BE2C (cell line): ENCODE data around the gene PCP4.

Source experiments
- DNase-seq: peaks from one replicate; pipeline ENCODE4 v3.0.0-alpha.2; 2020
- H3K27me3 ChIP-seq: fragments of 250-450 bp; sonication (Bioruptor Pico); 2 replicates; pipeline ENCODE4 v1.5.1; 2020; ENCODE audit warnings: mild to moderate bottlenecking
- H3K36me3 ChIP-seq: fragments of 250-450 bp; sonication (Bioruptor Pico); 2 replicates; pipeline ENCODE4 v1.5.1; 2020; ENCODE audit warnings: mild to moderate bottlenecking
- H3K4me1 ChIP-seq: fragments of 250-450 bp; sonication (Bioruptor Pico); 2 replicates; pipeline ENCODE4 v1.5.1; 2020
- H3K4me3 ChIP-seq: 2 replicates; pipeline ENCODE4 v1.5.1; 2011; ENCODE audit warnings: low read depth, low read length
- H3K9me3 ChIP-seq: fragments of 250-450 bp; sonication (Bioruptor Pico); 2 replicates; pipeline ENCODE4 v1.5.1; 2020
- TF ChIP-seq, protein P1 (sequence below): IDR thresholded peaks from 2 replicates; pipeline ENCODE4 v1.5.1; 2012; ENCODE audit warnings: mild to moderate bottlenecking, low read depth, low read length

The PCP4 gene

DNA sequence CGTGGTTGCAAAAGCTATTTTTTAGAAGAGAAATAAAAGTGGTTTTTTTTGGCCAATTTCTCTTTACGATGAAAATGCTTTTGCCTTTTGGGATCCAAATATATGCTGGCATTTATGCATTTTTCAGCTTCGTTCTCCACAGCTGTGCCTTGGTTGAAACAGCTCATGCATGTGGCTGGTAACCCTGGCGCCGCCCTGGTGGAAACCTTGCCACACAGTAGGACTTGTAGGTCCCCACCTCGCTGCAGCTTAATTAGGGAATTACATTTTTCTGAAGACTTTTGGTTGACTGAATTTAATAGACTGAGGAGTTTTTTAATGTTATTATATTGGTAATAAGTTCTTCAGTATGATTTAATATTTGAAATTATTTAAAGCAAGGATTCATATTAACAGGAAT lies 12.7 kb upstream of the PCP4 start:
- Histone ChIP-seq H3K4me1 (no peaks in the 10 kb centered on the region), H3K36me3 (no peaks in the 10 kb centered on the region), H3K9me3 (no peaks in the 10 kb centered on the region), H3K4me3 (no peak overlapping the region), H3K27me3 (no peaks in the 10 kb centered on the region)
- DNase-seq, result no peak
- TF ChIP-seq, protein P1, sequence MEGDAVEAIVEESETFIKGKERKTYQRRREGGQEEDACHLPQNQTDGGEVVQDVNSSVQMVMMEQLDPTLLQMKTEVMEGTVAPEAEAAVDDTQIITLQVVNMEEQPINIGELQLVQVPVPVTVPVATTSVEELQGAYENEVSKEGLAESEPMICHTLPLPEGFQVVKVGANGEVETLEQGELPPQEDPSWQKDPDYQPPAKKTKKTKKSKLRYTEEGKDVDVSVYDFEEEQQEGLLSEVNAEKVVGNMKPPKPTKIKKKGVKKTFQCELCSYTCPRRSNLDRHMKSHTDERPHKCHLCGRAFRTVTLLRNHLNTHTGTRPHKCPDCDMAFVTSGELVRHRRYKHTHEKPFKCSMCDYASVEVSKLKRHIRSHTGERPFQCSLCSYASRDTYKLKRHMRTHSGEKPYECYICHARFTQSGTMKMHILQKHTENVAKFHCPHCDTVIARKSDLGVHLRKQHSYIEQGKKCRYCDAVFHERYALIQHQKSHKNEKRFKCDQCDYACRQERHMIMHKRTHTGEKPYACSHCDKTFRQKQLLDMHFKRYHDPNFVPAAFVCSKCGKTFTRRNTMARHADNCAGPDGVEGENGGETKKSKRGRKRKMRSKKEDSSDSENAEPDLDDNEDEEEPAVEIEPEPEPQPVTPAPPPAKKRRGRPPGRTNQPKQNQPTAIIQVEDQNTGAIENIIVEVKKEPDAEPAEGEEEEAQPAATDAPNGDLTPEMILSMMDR, result no peak

DNA sequence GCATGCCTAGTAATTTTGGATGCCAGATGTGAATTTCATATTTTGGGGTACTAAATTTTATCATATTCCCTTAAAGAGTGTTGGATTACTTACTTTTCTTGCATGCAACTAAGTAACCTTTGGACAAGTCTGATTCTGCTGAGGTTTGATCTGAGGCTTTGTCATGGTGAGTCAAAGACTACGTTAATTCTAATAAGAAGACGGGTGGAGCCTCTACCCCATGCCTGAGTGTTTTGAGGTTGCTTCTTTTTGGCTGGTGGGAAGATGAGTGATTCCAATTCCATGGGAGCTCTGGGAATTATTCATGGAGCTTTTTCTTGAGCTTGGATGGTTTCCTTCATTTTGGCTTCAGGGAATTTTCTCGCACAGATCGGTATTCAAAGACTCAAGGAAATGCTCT lies 11.6 kb upstream of the PCP4 start:
- H3K4me1 ChIP-seq, result no peaks in the 10 kb centered on the region
- H3K27me3 ChIP-seq, result no peaks in the 10 kb centered on the region
- H3K9me3 ChIP-seq, result no peaks in the 10 kb centered on the region
- H3K36me3 ChIP-seq, result no peaks in the 10 kb centered on the region
- DNase-seq, result no peak
- H3K4me3 ChIP-seq, result no peak overlapping the region
- TF ChIP-seq, protein P1, result no peak

DNA sequence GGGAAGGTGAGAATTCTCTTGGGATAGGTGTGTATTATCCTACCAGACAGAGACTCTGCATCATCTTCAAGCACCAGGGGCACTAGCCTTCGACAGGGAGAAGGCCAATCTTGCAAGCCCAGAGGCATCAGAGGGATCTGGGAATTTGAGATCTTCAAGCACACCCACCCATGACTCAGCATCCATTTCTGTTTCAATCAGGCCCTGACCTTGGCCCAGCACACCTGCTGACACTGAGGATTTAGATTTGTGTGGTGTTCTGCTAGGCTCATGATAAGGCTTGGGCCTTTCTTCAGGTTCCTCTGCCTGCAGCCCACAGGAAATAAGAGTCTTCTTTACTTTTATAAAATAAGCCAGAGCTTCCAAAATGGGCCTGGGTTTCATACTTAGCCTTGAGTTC lies 6.6 kb upstream of the PCP4 start:
- Histone ChIP-seq H3K4me1 (no peaks in the 10 kb centered on the region), H3K36me3 (no peaks in the 10 kb centered on the region), H3K27me3 (no peaks in the 10 kb centered on the region), H3K4me3 (no peak overlapping the region), H3K9me3 (no peaks in the 10 kb centered on the region)
- TF ChIP-seq, protein P1, result no peak
- no peak for DNase-seq

DNA sequence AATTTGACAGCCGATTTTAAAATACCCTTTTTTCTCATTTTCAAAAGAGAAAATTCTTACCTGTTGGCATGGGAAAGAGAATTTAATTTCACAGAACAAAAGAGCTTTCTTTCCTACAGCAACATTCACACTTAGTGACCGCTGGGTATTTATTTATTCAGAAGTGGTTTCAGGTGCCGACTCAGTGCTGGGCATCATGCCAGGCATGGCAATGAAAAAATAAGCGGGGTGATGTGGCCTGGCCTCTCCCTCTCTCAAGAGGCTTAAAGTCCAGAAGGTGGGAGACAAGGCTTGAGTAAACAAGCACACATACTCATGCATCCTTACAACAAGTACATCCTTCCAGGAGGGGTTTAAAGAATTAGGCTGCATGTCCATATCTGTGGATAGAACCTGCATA lies 4.1 kb upstream of the PCP4 start:
- H3K9me3 ChIP-seq, result no peaks in the 10 kb centered on the region
- no peaks in the 10 kb centered on the region for H3K27me3 ChIP-seq
- H3K4me3 ChIP-seq, result no peak overlapping the region
- DNase-seq, result no peak
- no peaks in the 10 kb centered on the region for H3K36me3 ChIP-seq
- TF ChIP-seq, protein P1, result no peak
- H3K4me1 ChIP-seq, result no peaks in the 10 kb centered on the region

DNA sequence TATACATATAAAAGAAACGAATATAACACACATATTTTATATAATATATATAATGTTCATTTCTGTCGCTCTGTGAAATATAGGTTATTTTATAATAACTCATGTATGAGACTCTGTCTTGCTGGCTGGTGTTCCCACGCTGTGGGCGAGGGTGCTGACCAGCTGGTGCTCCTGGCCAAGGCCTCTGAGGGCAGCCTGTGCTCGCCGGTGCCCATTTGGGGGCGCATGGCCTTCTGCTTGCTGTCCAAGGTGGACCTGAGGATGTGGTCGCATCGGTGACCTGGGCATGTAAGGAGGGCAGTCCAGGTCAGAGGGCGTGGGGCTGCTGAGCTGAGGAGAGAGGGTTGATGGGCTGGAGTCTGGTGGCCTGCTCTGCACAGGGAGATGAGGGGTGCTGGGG lies 1.1 kb upstream of the PCP4 start:
- Histone ChIP-seq H3K9me3 (no peaks in the 10 kb centered on the region), H3K4me3 (no peak overlapping the region), H3K4me1 (no peaks in the 10 kb centered on the region), H3K27me3 (no peaks in the 10 kb centered on the region), H3K36me3 (no peaks in the 10 kb centered on the region)
- DNase-seq, result no peak
- TF ChIP-seq, protein P1, result no peak

DNA sequence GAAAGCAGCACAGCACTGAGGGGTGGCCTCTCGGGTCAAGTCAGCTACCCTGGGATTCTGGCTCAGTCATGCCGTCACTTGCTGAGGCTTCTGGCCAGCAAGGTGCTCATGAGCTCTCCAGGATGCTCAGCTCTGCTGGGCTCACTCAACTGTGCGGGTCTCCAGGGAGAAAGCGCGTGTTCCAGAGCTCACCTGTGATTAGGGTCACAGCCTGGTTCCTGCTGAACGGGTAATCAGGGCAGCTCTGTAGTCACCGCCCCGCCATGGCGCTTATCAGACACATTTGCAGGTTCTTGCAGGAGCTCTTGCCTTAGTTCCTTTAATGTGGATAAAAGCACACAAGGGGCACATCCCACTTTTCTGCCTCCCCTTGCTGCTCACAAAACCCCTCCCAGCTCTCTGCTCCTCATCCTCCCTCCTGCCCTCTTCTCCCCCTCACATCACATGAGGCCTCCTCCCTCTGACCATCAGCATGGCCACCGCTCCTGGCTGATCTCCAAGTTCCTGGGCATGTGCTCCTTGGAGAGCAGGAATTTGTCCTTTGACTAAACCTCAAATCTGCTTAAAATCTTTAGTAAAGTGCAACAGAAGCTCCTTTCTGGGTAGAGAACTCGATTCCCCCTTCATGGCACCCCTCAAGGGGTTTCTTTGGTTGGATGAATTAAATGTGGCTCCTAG lies 2.0 kb downstream of the PCP4 start:
- Histone ChIP-seq H3K9me3 (no peaks in the 10 kb centered on the region), H3K27me3 (no peaks in the 10 kb centered on the region), H3K36me3 (no peaks in the 10 kb centered on the region), H3K4me3 (no peak overlapping the region), H3K4me1 (no peaks in the 10 kb centered on the region)
- TF ChIP-seq, protein P1, result no peak
- DNase-seq, result no peak
